ENCODE results near the gene SKI.
A peak's percentile ranks its signal among the peaks of the same experiment; 100 is the strongest.

The SKI gene

DNA sequence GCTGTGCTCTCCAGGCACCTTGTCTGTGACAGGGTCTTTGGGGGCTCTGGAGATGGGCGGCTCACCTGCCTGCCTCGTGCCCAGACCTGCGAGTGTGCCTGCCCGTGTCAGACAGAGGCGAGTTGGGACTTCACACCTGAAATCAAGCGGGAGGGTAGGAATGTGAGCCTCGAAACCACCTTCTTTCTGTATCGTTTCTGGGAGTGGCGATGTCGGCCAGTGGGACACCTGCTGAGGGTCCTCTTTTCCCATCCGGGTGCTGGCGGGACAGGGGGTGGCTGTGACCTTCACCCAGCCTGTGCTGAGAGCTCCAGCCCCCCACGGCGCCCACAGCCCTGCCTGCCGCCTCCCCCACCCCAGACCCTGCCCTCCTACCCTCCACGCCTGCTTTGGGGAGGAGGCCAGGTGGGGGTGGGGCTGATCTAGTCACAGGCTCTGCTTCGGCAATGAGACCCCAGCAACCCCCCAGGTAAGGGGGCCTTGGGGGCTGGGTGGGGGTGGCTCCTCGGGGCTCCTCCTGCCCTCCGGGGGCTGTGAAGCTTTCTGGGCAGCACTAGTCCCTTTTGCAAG is 17.9 kb upstream of the SKI start:
- H3K36me3 ChIP-seq (ENCODE audit: control insufficient read depth, insufficient read depth, low read length) = no peaks in the 10 kb centered on the region
- no peaks in the 10 kb centered on the region for H3K27me3 ChIP-seq (replicated peaks; ENCODE audit: control insufficient read depth, insufficient read depth, low read length, poor library complexity, severe bottlenecking)
- H3K9me3 ChIP-seq (ENCODE audit: control insufficient read depth, low read length) = no peaks in the 10 kb centered on the region
- no peak for DNase-seq
- H3K27ac ChIP-seq (ENCODE audit: insufficient read depth, low read length, poor library complexity, severe bottlenecking) = no peak overlapping the region
- H3K4me3 ChIP-seq (ENCODE audit: insufficient read depth, low read depth, low read length, poor library complexity, severe bottlenecking) = no peak overlapping the region
- H3K4me1 ChIP-seq (ENCODE audit: control insufficient read depth, insufficient read depth, low read length, poor library complexity, severe bottlenecking) = peaks cover 20% of the 10 kb centered on the region

DNA sequence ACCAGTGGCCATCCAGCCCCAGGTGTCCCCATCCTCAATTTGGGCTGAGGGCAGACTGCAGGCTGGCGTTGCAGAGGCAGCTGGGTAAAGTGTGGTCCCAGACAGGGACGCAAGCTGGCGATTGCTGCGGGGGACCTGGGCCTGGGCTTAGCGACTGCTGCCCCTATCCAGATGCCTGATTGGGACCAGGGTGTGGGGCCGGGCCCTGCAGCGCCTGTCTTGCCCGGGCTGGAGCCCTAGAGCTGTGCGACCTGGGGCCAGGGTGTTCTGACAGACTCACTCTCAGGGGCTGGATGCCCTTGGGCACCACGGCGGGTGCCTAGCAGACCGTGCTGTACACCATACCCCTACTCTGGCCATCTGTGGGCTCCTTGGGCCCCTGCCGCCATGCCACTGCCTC is 17.3 kb upstream of the SKI start:
- H3K4me1 ChIP-seq (ENCODE audit: control insufficient read depth, insufficient read depth, low read length, poor library complexity, severe bottlenecking) = peaks cover 15% of the 10 kb centered on the region
- DNase-seq = no peak
- no peaks in the 10 kb centered on the region for H3K27me3 ChIP-seq (replicated peaks; ENCODE audit: control insufficient read depth, insufficient read depth, low read length, poor library complexity, severe bottlenecking)
- H3K4me3 ChIP-seq (ENCODE audit: insufficient read depth, low read depth, low read length, poor library complexity, severe bottlenecking) = no peak overlapping the region
- H3K36me3 ChIP-seq (ENCODE audit: control insufficient read depth, insufficient read depth, low read length) = no peaks in the 10 kb centered on the region
- H3K27ac ChIP-seq (ENCODE audit: insufficient read depth, low read length, poor library complexity, severe bottlenecking) = no peak overlapping the region
- no peaks in the 10 kb centered on the region for H3K9me3 ChIP-seq (ENCODE audit: control insufficient read depth, low read length)

DNA sequence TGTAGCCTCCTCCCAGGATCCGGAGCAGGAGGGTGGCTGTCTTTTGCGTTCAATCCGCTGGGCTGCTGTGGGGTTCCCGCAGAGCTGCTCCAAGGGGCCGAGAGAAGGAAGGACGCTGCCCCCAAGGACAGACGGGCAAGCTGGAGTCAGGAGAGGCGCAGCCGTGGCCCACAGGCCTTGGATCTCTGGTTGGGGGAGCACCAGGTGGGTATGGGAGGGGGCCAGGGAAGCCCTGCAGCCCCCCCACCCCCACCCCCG is 15.9 kb upstream of the SKI start:
- H3K27ac ChIP-seq (ENCODE audit: insufficient read depth, low read length, poor library complexity, severe bottlenecking) = no peak overlapping the region
- H3K36me3 ChIP-seq (ENCODE audit: control insufficient read depth, insufficient read depth, low read length) = no peaks in the 10 kb centered on the region
- DNase-seq = no peak
- H3K4me1 ChIP-seq (ENCODE audit: control insufficient read depth, insufficient read depth, low read length, poor library complexity, severe bottlenecking) = peaks cover 12% of the 10 kb centered on the region
- H3K4me3 ChIP-seq (ENCODE audit: insufficient read depth, low read depth, low read length, poor library complexity, severe bottlenecking) = no peak overlapping the region
- H3K9me3 ChIP-seq (ENCODE audit: control insufficient read depth, low read length) = no peaks in the 10 kb centered on the region
- no peaks in the 10 kb centered on the region for H3K27me3 ChIP-seq (replicated peaks; ENCODE audit: control insufficient read depth, insufficient read depth, low read length, poor library complexity, severe bottlenecking)

- peak; percentile 39 to 51 (median 41) for DNase-seq
- H3K4me3 ChIP-seq (ENCODE audit: insufficient read depth, low read depth, low read length, poor library complexity, severe bottlenecking) = peak overlapping the region; percentile 35
- no peaks in the 10 kb centered on the region for H3K9me3 ChIP-seq (ENCODE audit: control insufficient read depth, low read length)
- no peaks in the 10 kb centered on the region for H3K36me3 ChIP-seq (ENCODE audit: control insufficient read depth, insufficient read depth, low read length)
- H3K27ac ChIP-seq (ENCODE audit: insufficient read depth, low read length, poor library complexity, severe bottlenecking) = no peak overlapping the region
- H3K4me1 ChIP-seq (ENCODE audit: control insufficient read depth, insufficient read depth, low read length, poor library complexity, severe bottlenecking) = peaks cover 12% of the 10 kb centered on the region
- no peaks in the 10 kb centered on the region for H3K27me3 ChIP-seq (replicated peaks; ENCODE audit: control insufficient read depth, insufficient read depth, low read length, poor library complexity, severe bottlenecking)
These were observed 15.3 kb upstream of the SKI start for GRCh38 chr1:2212532-2213491.

DNA sequence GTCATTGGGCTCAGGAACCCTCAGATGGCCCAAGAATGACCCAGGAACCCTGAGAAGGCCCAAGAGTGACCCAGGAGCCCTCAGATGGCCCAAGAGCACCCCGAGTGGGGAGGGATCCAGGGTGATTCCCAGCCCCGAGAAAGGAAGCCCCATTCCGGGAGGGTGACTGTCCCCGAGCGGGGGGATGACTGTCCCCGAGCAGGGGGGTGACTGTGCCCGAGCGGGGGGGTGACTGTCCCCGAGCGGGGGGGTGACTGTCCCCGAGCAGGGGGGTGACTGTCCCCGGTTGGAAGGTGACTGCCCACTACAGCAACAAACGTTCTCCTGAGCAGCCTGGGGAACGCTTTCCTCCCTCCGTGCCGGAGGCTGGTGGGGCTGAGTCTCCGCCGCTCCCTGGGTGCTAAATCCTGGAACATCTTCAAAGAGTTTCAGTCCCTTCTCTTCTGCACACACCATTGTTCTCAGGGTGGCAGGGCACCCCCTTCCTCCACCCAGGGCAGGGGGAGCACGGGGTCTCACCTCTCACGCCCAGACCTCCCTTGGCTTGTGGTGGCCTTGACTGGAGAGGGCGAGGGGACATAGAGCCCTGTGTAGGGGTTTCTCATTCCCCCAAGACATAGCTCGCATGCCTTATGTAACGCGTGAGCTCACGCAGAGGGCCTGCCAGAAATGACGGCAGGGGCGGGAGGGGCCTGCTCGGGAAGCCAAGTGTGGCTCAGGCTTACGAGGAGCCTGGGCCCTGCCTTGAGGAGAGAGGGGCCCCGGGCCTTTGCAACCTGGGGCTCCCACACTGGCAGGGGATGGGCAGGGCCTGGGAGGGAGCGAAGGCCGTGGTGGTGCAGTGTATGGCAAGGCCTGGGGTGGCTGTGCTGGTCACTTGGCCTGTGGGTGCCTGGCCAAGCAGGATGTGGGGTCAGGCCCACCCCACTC is 14.3 kb upstream of the SKI start:
- no peaks in the 10 kb centered on the region for H3K27me3 ChIP-seq (replicated peaks; ENCODE audit: control insufficient read depth, insufficient read depth, low read length, poor library complexity, severe bottlenecking)
- peaks cover 12% of the 10 kb centered on the region for H3K4me1 ChIP-seq (ENCODE audit: control insufficient read depth, insufficient read depth, low read length, poor library complexity, severe bottlenecking)
- no peaks in the 10 kb centered on the region for H3K9me3 ChIP-seq (ENCODE audit: control insufficient read depth, low read length)
- no peak overlapping the region for H3K27ac ChIP-seq (ENCODE audit: insufficient read depth, low read length, poor library complexity, severe bottlenecking)
- H3K36me3 ChIP-seq (ENCODE audit: control insufficient read depth, insufficient read depth, low read length) = no peaks in the 10 kb centered on the region
- no peak for DNase-seq
- no peak overlapping the region for H3K4me3 ChIP-seq (ENCODE audit: insufficient read depth, low read depth, low read length, poor library complexity, severe bottlenecking)

DNA sequence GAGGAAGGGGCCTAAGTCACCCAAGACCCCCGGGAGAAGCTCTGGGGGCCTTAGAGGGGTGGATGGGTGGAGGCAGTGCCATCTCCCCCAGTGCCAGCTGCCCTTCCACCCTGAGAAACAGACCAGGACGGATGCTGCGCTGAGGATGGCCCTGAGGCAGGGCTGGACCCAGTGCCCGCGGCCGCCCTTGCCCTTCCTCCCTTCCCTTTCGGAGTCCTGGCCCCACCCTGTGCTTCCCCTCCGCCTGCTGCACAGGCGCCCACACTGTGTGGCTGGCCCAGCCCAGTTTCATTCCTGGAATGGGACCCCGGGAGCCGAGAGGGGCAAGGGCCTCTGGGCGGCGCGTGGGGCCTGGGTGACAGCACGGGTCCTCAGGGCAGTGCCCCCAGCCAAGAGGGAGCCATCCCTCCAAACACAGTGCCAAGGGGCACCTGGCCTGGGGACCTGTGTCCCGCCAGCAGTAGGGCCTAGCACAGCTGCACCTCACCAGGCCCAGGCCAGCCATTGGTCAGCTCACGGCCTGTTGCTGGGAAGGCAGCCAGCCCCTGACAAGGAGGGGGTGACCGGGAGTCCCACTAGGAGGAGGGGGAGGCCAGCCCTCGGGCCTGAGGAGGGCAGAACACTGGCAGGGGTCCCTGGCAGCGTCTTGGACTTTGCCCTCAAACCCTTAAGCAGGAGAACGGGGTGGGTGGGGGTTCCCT is 13.4 kb upstream of the SKI start:
- Histone ChIP-seq H3K4me1 (ENCODE audit: control insufficient read depth, insufficient read depth, low read length, poor library complexity, severe bottlenecking) (peaks cover 12% of the 10 kb centered on the region), H3K27me3 (replicated peaks; ENCODE audit: control insufficient read depth, insufficient read depth, low read length, poor library complexity, severe bottlenecking) (no peaks in the 10 kb centered on the region), H3K27ac (ENCODE audit: insufficient read depth, low read length, poor library complexity, severe bottlenecking) (no peak overlapping the region), H3K36me3 (ENCODE audit: control insufficient read depth, insufficient read depth, low read length) (no peaks in the 10 kb centered on the region), H3K4me3 (ENCODE audit: insufficient read depth, low read depth, low read length, poor library complexity, severe bottlenecking) (no peak overlapping the region), H3K9me3 (ENCODE audit: control insufficient read depth, low read length) (no peaks in the 10 kb centered on the region)
- no peak for DNase-seq

DNA sequence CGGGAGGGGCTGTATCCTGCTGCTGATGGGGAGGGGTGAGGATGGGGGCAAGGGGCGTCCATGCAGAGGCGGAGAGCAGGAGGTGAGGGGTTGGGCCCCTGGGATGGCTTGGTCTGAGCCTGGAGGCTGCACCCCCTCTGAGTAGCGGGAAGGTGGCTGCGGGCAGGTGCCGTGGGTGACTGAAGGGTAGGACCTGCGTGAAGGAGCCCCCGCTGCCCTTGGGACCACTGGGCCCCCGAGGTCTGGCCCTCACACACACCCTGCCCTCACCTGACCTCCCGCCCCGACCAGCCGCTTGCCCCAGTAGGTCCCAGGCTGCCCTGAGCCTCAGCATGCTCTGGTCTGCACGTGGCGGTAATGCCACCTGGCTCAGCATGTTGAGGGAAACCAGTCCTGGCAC is 12.8 kb upstream of the SKI start:
- H3K4me1 ChIP-seq (ENCODE audit: control insufficient read depth, insufficient read depth, low read length, poor library complexity, severe bottlenecking) = peaks cover 12% of the 10 kb centered on the region
- no peaks in the 10 kb centered on the region for H3K36me3 ChIP-seq (ENCODE audit: control insufficient read depth, insufficient read depth, low read length)
- no peak overlapping the region for H3K27ac ChIP-seq (ENCODE audit: insufficient read depth, low read length, poor library complexity, severe bottlenecking)
- H3K27me3 ChIP-seq (replicated peaks; ENCODE audit: control insufficient read depth, insufficient read depth, low read length, poor library complexity, severe bottlenecking) = no peaks in the 10 kb centered on the region
- no peaks in the 10 kb centered on the region for H3K9me3 ChIP-seq (ENCODE audit: control insufficient read depth, low read length)
- no peak for DNase-seq
- H3K4me3 ChIP-seq (ENCODE audit: insufficient read depth, low read depth, low read length, poor library complexity, severe bottlenecking) = no peak overlapping the region

DNA sequence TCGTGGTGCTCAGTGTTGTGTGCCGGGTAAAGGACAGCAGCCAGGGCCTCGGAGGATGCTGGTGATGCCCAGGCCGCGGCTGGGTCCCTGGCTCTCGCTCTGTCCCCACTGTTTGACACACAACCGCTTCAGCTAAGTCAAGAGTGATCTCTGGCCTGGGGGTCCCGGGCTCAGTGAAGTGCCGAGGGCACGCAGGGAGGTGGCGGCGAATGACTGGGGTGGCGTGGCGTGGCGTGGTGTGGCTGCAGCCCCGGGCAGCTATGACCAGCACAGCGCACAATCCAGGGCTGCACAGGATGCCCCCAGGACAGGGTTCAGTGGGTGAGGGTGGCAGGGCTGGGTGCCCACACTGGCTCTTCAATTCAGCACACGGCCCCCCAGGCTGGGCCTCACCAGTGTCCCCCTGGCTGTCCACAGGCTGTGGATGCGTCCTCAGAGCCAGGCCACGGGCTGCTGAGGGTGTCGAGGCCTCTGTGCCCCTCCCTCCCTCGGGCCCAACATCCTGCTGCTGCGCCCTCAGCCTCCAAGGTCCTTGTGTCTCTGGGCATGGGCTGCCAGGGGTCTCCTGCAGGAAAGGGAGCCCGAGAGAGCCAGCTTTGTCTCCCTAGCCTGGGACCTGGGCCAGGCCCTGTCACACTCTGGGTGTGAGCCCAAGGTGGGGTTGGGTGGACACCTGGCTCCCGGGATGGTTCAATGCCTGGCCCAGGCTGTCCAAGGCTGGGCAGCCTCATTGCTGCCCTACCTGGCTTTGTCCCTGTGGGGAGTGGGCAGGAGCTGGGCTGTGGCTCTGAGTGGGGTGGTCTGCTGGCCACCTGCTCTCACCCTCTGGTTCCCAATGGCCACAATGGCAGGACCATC is 12.0 kb upstream of the SKI start:
- Histone ChIP-seq H3K27ac (ENCODE audit: insufficient read depth, low read length, poor library complexity, severe bottlenecking) (no peak overlapping the region), H3K9me3 (ENCODE audit: control insufficient read depth, low read length) (no peaks in the 10 kb centered on the region), H3K27me3 (replicated peaks; ENCODE audit: control insufficient read depth, insufficient read depth, low read length, poor library complexity, severe bottlenecking) (no peaks in the 10 kb centered on the region), H3K4me1 (ENCODE audit: control insufficient read depth, insufficient read depth, low read length, poor library complexity, severe bottlenecking) (peaks cover 12% of the 10 kb centered on the region), H3K4me3 (ENCODE audit: insufficient read depth, low read depth, low read length, poor library complexity, severe bottlenecking) (no peak overlapping the region), H3K36me3 (ENCODE audit: control insufficient read depth, insufficient read depth, low read length) (no peaks in the 10 kb centered on the region)
- DNase-seq = no peak

DNA sequence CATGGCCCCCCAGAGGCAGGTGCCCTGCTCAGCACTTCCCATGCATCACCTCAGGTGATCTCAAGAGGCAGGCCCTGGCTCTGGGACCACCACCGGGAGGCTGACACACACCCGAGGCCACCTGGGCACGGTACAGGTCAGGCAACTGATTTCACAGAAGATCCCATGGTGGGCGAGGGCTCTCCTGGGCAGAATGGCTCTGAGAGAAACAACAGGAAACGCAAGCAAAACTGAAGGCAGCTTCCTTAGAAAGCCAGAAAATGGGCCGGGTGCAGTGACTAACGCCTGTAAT is 11.4 kb upstream of the SKI start:
- H3K27ac ChIP-seq (ENCODE audit: insufficient read depth, low read length, poor library complexity, severe bottlenecking) = no peak overlapping the region
- H3K9me3 ChIP-seq (ENCODE audit: control insufficient read depth, low read length) = no peaks in the 10 kb centered on the region
- H3K4me3 ChIP-seq (ENCODE audit: insufficient read depth, low read depth, low read length, poor library complexity, severe bottlenecking) = no peak overlapping the region
- H3K36me3 ChIP-seq (ENCODE audit: control insufficient read depth, insufficient read depth, low read length) = no peaks in the 10 kb centered on the region
- peaks cover 12% of the 10 kb centered on the region for H3K4me1 ChIP-seq (ENCODE audit: control insufficient read depth, insufficient read depth, low read length, poor library complexity, severe bottlenecking)
- DNase-seq = no peak
- H3K27me3 ChIP-seq (replicated peaks; ENCODE audit: control insufficient read depth, insufficient read depth, low read length, poor library complexity, severe bottlenecking) = no peaks in the 10 kb centered on the region
